ENCODE measurements around the gene C9orf57.
"Not testable (repeated sequence)": the region's sequence is repeated elsewhere in the genome, so short reads cannot be mapped to it uniquely, and the experiment has no call there.

C9orf57 gene

GRCh38 chr9:72023596-72023995 lies 36.8 kb downstream of the C9orf57 start:
- no peak for DNase-seq (ENCODE audit: low spot score)

DNA sequence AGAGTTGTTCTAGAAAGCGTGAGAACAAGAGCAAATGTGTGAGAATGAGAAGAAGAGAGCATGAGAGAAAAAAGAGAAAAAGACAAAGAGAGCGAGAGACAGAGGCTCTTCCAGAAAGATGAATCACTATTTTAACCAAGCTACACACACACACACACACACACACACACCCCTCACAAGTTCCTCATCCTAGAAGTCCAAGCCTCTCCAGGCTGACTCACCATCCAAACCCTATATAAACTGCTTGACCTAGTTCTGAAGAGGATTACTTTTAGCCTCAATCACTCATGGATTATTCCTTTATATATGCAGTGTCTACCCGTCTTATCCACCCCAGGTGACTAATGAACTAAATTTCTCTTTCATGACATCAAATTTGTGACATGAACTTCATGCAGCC lies 37.6 kb downstream of the C9orf57 start:
- DNase-seq (ENCODE audit: low spot score) = no peak

DNA sequence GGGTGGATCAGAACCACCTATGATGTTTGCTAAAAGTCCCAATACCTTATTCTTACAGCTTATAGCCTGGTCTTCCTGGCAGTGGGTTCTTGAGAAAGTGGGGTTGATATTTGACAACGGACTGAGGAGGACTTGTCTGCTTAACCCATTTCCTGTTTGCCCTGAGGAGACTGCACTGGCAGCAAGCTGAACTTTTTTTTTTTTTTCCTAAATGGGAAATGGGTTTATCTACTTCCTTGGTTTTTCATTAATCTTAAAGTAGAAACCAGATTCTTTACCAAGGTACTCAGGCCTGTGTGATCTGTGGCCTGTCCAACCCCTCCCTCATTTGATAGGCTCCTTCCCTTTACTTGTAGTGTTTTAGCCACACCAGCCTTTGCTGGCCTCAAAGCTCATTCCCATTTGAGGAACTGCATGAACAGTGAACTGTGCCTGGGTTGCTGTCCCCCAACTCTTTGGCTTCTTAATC lies 47.1 kb downstream of the C9orf57 start:
- DNase-seq (ENCODE audit: low spot score) = no peak

DNA sequence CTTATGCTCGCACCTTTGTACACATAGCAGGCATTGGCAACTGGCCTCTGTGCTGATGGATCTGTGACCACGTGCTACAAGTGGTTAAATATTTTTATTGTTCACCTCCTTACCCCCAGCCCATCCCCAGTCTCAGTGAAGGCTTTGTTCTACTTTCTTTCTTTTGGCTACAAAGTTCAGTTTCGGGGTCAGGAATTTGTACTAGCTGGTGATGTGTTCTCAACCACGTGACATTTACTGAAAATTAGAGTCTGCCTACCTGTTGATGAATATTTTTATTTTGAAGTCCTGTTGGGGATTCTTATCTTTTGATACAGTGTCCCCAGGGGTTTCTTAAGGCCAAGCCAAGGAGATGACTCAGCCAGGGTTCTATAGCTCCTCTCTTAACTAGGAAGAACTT lies 47.8 kb downstream of the C9orf57 start:
- DNase-seq (ENCODE audit: low spot score) = no peak

GRCh38 chr9:72007726-72008125 lies 52.7 kb downstream of the C9orf57 start:
- not testable (repeated sequence) for DNase-seq (ENCODE audit: low spot score)

DNA sequence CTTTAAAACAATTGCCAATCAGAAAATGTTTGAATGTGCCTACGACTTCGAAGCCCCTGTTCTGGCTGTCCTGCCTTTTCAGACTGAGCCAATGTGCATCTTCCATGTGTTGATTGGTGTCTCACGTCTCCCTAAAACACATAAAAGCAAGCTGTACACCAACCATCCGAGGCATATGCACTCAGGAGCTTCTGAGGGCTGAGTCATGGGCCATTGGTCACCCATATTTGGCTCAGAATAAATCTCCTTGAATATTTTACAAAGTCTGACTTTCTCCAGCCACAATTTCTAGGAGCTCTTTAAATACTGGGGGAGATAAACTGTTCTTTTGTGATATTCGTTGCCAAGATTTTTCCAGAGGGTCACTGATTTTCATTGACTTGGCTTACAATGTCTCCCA lies 53.9 kb downstream of the C9orf57 start:
- no peak for DNase-seq (ENCODE audit: low spot score)

GRCh38 chr9:72005451-72005850 lies 55.0 kb downstream of the C9orf57 start:
- no peak for DNase-seq (ENCODE audit: low spot score)
